ENCODE results near the gene CACNA1A.
"Not testable (repeated sequence)": the region's sequence is repeated elsewhere in the genome, so short reads cannot be mapped to it uniquely, and the experiment has no call there.

Gene CACNA1A

DNA sequence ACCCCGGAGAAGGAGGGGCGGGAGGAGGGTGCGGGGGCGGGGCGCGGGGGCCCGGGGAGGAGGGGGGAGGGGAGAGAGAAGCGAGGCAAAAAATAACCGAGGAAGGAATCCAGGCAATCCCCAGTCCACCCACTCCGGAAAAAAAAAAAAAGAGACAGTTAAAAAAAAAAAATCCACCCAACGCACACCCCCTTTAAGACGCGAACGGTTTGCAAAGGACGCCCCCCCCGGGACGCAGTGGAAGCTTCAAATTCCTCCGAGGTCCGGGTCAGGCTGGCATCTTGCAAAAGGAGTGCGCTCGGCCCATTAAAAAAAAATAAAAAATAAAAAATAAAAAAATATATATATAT, at the start of gene CACNA1A:
Gene CACNA1A, minus strand, starts transcription at position 9 of the 350 bp plus-strand sequence. CDS start 255 bp downstream, outside the sequence.
- DNase-seq: no peak

DNA sequence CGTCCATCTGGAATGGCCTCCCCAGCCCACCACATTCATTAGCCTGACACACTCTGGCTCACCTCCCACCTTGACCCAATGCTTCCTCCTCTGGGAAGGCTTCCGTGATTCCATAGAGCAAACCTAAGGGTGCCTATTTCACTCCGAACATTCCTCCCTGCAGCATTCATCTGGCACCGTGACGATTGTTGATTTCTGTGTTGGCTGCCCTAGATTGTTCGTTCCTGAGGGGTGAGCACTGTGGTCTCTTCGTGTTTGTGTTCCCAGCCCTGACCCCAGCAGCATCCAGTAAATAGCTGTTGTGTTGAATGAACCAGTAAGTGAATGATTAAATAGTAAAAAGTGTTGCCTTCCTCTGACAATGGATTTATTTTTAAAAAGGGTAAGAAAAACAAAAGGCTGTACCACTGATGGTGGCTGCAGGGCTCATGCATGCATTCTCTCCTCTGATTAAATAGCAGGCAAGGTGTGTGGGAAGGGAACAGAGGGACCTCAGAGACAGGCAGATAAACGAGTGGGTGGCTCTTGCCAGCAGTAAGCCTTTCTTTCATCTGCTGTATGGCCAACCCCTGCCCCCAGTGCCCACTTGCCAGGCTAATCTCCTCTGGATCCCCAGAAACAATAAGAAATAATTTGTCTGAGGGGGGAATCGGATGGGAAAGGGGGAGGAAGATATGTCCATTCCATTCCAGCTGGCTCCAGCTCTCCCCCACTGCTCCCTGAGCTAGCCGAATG, 48.4 kb upstream of the CACNA1A start:
- no peak for DNase-seq

GRCh38 chr19:13553880-13554400, 47.7 kb upstream of the CACNA1A start:
- DNase-seq: no peak

- DNase-seq: no peak
Observed at GRCh38 chr19:13548131-13548530, 41.9 kb upstream of the CACNA1A start.

DNA sequence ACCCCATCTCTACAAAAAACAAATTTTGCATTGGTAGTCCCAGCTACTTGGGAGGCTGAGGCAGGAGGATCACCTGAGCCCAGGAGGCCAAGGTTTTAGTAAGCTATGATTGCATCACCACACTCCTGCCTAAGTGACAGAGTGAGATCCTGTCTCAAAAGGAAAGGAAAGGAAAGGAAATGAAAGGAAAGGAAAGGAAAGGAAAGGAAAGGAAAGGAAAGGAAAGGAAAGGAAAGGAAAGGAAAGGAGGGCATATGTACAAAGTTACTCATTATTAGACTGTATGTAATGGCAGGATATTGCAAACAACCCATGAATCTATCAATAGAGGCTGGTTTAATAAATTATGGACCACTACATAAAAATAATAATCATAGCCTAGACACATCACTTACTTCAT, 40.8 kb upstream of the CACNA1A start:
- no peak for DNase-seq

DNA sequence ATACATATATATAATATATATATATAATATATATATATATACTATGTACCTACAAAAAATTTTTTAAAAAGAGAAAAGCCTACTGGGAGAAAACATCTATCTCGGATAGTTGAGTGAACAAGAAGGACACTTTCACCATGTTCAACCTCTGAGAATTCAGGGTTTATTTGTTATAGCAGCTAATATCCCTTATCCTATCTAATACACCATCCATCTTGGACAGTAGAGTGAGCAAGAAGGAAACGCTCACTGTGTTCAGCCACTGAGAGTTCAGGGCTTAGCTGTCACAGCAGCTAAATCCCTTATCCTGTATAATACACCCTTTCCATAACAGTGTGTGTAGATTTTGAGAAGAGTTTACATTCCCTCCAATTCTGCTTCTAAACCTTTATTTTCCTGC, 38.1 kb upstream of the CACNA1A start:
- DNase-seq: no peak

GRCh38 chr19:13541554-13541953, 35.3 kb upstream of the CACNA1A start:
- DNase-seq: no peak

DNA sequence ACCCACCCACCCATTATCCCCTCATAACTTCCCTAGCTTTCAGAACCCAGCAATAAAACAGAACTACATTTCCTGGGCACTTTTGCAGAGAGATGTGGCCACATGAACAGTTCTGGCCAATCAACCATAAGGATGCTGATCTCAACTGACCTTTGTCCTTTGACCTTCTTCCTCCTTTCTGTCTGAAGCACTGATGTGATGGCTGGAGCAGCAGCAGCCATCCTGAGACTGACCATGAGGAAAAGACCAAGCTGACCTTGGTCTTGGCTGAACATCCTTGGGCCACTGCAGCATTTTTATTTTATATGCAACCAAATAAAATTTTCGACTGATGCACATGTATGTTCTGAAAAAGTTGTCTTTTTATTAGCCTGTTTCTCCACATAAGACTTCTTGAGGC, 33.1 kb upstream of the CACNA1A start:
- DNase-seq: no peak

DNA sequence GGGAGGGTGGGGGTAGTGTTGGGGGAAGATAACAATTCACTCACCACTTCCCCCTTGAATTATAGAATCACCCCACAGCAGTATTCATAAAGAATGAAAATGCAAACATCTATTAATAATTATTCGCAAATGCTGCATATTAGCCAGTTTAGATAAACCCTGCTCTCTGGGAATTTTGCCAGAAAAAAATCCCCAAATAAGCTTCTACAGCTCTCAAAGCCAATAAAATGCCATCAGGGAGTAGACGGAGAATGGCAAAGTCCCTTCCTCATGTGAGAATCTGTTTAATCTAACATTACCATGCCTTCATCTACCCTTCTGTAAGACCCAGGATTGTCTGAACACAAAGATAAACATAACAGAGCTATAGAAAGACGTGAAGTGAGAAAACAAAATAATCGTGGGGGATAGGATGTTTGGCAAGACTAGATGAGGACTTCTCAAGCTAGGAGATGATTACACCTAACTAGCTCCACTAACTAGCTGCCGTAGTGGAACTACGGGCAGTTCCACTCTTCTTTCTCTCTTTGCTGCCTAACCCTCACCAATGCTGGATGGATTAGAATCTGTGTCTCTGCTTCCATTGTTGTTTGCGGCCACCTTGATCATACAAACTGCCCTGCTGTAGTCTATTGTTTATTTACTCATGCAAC, 32.4 kb upstream of the CACNA1A start:
- no peak for DNase-seq

GRCh38 chr19:13537454-13537853, 31.2 kb upstream of the CACNA1A start:
- DNase-seq: no peak

DNA sequence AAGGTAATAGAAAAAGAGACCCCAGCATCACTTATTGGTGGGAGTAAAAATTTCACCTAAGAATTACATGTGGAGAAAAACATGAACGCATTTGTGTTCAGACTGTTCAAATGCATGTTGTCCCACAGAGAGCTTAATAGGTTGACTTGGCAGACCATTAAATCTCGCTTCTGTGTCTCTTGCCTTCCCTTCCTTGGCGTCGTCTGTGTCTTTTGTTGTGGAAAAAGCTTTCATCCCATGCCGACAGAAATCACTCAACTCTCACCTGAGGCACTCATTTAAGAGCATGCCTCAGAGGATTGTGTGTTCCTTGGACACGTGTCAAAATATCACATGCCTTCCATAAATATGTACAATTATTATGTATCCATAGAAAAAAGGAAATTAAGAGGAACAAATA, 24.4 kb upstream of the CACNA1A start:
- no peak for DNase-seq

- not testable (repeated sequence) for DNase-seq
Observed at GRCh38 chr19:13529721-13530120, 23.4 kb upstream of the CACNA1A start.

DNA sequence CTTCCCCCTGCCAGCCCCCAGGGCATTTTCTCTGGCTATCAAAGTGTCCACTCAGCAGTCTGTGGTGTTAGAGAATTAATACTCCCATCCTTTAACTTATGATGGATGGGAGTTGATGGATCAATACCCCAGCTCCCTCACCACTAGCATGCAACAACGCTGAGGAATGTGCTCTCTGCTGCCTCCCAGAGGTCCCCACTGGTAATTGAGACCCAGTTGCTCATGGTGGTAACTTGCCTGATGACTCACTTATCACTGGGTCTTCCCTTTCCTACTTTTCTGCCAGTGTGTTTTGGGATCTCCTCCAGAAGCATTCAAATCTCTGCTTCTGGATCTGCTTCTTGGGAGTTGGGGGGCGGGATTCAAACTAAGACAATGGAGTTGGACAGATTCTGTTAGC, 20.3 kb upstream of the CACNA1A start:
- no peak for DNase-seq

DNA sequence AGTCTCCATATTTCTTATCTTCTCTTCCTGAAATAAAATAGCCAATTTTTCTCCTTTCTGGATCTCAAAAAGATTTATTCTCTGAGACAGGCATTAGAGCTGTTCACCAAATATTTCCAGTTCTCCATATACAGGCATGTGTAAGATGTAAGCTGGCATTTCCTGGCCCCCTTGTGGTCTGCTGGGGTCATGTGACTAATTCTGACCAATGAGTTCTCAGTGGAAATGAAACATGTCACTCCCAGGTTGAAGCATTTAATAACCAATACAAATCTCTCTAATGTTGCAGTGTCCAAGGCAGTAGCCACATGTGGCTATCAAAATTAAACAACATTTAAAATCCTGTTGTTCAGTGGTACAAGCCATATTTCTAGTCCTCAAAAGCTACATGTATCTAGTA, 14.8 kb upstream of the CACNA1A start:
- DNase-seq: no peak

- no peak for DNase-seq
Observed at GRCh38 chr19:13511947-13512346, 5.7 kb upstream of the CACNA1A start.

- no peak for DNase-seq
Observed at GRCh38 chr19:13507053-13507611, 853 bp upstream of the CACNA1A start.

- DNase-seq: no peak
Observed at GRCh38 chr19:13505761-13506470, 363 bp downstream of the CACNA1A start.

DNA sequence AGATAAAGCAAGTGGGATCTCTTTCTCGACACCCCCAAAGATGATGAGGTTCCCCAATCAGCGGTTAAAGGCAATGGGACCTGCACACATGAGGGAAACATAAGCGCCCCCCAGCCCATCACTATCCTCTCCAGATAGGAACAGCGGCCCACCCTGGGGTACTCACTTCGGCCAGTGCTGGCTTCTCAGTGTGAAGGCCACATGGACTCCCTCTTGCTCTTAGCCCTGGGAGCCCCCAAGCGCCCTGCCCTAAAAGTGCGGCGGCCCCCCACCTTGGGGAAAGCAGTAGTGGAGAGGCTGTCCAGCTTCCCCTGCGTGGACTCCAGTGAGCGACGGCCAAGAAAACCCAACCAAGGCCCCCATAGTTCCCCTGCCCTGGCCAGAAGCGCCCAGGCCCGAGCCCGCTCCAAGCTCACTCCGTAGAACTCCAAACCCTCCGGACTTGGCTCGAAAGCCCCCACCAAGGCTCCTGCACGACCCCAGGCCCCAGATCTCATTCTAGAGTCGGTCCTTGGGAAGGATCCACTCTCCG, 1.0 kb downstream of the CACNA1A start:
- DNase-seq: no peak

- no peak for DNase-seq
Observed at GRCh38 chr19:13503570-13504235, 2.6 kb downstream of the CACNA1A start.

GRCh38 chr19:13502231-13502630, 4.0 kb downstream of the CACNA1A start:
- no peak for DNase-seq

DNA sequence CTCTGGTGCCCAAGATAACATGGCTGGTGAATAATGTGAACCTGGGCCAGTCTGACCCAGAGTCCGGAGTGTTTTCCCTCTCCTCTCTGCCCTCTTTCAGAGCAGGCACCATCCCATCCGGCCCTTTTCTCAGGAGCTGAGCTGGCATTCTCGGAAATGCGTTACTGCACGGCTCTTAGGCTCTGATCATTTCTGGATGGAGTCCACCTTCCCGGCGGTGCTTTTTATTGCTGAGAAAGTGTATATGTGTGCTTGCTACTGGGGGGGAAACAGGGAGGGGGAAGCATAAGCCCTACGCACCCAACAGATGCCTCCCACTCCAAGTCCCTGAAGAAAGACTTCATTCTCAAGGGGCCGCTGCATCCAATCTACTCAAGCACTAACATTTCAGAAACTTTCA, 6.6 kb downstream of the CACNA1A start:
- no peak for DNase-seq

- DNase-seq: no peak
Observed at GRCh38 chr19:13493516-13494310, 12.6 kb downstream of the CACNA1A start.

Measured in GF-D8 (cell line).